Measurements from ENCODE around the gene HDGFL1.

Gene HDGFL1

GRCh38 chr6:22590423-22590822, 21.1 kb downstream of the HDGFL1 start:
- no peak for DNase-seq (ENCODE audit: low read depth)

- DNase-seq (ENCODE audit: low read depth) = no peak
Observed at GRCh38 chr6:22593895-22594294, 24.5 kb downstream of the HDGFL1 start.

- no peak for DNase-seq (ENCODE audit: low read depth)
Observed at GRCh38 chr6:22596011-22596410, 26.6 kb downstream of the HDGFL1 start.

- DNase-seq (ENCODE audit: low read depth) = no peak
Observed at GRCh38 chr6:22598339-22598738, 29.0 kb downstream of the HDGFL1 start.

- DNase-seq (ENCODE audit: low read depth) = no peak
Observed at GRCh38 chr6:22600059-22600458, 30.7 kb downstream of the HDGFL1 start.

- no peak for DNase-seq (ENCODE audit: low read depth)
Observed at GRCh38 chr6:22601984-22602383, 32.6 kb downstream of the HDGFL1 start.

- DNase-seq (ENCODE audit: low read depth) = no peak
Observed at GRCh38 chr6:22605736-22606135, 36.4 kb downstream of the HDGFL1 start.

- DNase-seq (ENCODE audit: low read depth) = no peak
Observed at GRCh38 chr6:22610127-22610526, 40.8 kb downstream of the HDGFL1 start.

GRCh38 chr6:22612236-22612635, 42.9 kb downstream of the HDGFL1 start:
- DNase-seq (ENCODE audit: low read depth) = no peak

- DNase-seq (ENCODE audit: low read depth) = no peak
Observed at GRCh38 chr6:22613051-22613450, 43.7 kb downstream of the HDGFL1 start.

GRCh38 chr6:22613695-22614094, 44.3 kb downstream of the HDGFL1 start:
- no peak for DNase-seq (ENCODE audit: low read depth)

GRCh38 chr6:22614547-22614946, 45.2 kb downstream of the HDGFL1 start:
- DNase-seq (ENCODE audit: low read depth) = no peak

GRCh38 chr6:22621028-22621427, 51.7 kb downstream of the HDGFL1 start:
- no peak for DNase-seq (ENCODE audit: low read depth)

Data from activated T-cell treated with anti-CD3 and anti-CD28 coated beads for 1 hour (primary cell).